Left ventricle myocardium inferior (tissue), 1 donor: ENCODE results near the gene SNX9. TPM values are rescaled to one million over a fixed set of nuclear protein-coding genes. Genes with fewer than 3 reads are reported as not detected.

Source experiments
- DNase-seq: peaks from one replicate; pipeline ENCODE4 v3.0.0-alpha.2; 2020
- H3K27ac ChIP-seq: fragments of 200-600 bp; replicated peaks from 2 replicates; pipeline ENCODE4 v1.8.0; 2021
- H3K27me3 ChIP-seq: fragments of 200-600 bp; 2 replicates; pipeline ENCODE4 v1.8.0; 2021; ENCODE audit warnings: low read depth
- H3K36me3 ChIP-seq: fragments of 200-600 bp; 2 replicates; pipeline ENCODE4 v1.8.0; 2021
- H3K4me1 ChIP-seq: fragments of 200-600 bp; 2 replicates; pipeline ENCODE4 v1.8.0; 2021
- H3K4me3 ChIP-seq: fragments of 200-600 bp; 2 replicates; pipeline ENCODE4 v1.8.0; 2021; ENCODE audit warnings: mild to moderate bottlenecking, moderate library complexity
- H3K9me3 ChIP-seq: fragments of 200-600 bp; replicated peaks from 2 replicates; pipeline ENCODE4 v1.8.0; 2021
- CTCF ChIP-seq: fragments of 200-600 bp; IDR thresholded peaks from 2 replicates; pipeline ENCODE4 v1.8.0; 2021; ENCODE audit warnings: antibody characterized with exemption, mild to moderate bottlenecking, borderline replicate concordance
- intact Hi-C: fragments of 100-400 bp; cut with micrococcal nuclease; formaldehyde crosslinking; loops from one replicate; pipeline ENCODE4 v1.11.0; 2022
- total RNA-seq: library from RNA; stranded (reverse); fragmentation: NEBNext Ultra II Directional; extraction: Animal tissue kit (Norgen Biotek cat#: 25700); gene quantifications from one replicate; pipeline ENCODE4 v1.2.1, GENCODE V29; 2021
- donor health status: DM: no; HTN: yes; CAD: no; lungs with severe emphysema.

SNX9 gene
- total RNA-seq, 1 donor from 2014 or later = 31.9 TPM

- Histone ChIP-seq H3K36me3 (peaks cover 39% of the 10 kb centered on the region), H3K27ac (no peak overlapping the region), H3K4me1 (peaks cover 20% of the 10 kb centered on the region), H3K9me3 (no peaks in the 10 kb centered on the region), H3K27me3 (no peaks in the 10 kb centered on the region), H3K4me3 (no peak overlapping the region)
- DNase-seq = no peak
- no peak for TF ChIP-seq CTCF
- intact Hi-C loops = no loop called here
These were observed 62.8 kb downstream of the SNX9 start for GRCh38 chr6:157885876-157886275.

- intact Hi-C loops = no loop called here
These were observed 64.8 kb downstream of the SNX9 start for GRCh38 chr6:157887892-157888291.

GRCh38 chr6:157891544-157892362 is 68.7 kb downstream of the SNX9 start:
- Histone ChIP-seq H3K4me1 (peaks cover 7% of the 10 kb centered on the region), H3K9me3 (no peaks in the 10 kb centered on the region), H3K27me3 (no peaks in the 10 kb centered on the region), H3K27ac (no peak overlapping the region), H3K36me3 (peaks cover 26% of the 10 kb centered on the region), H3K4me3 (no peak overlapping the region)
- intact Hi-C loops = no loop called here
- no peak for TF ChIP-seq CTCF
- no peak for DNase-seq

More at GRCh38 chr6:157887892-157888291, 64.8 kb downstream of the SNX9 start:
- Histone ChIP-seq H3K36me3 (peaks cover 30% of the 10 kb centered on the region), H3K27me3 (no peaks in the 10 kb centered on the region), H3K9me3 (no peaks in the 10 kb centered on the region), H3K27ac (no peak overlapping the region), H3K4me1 (peaks cover 15% of the 10 kb centered on the region), H3K4me3 (no peak overlapping the region)
- DNase-seq = no peak
- TF ChIP-seq CTCF = no peak

- peaks cover 7% of the 10 kb centered on the region for H3K4me1 ChIP-seq
- H3K4me3 ChIP-seq = no peak overlapping the region
- TF ChIP-seq CTCF = no peak
- H3K9me3 ChIP-seq = no peaks in the 10 kb centered on the region
- H3K27ac ChIP-seq = no peak overlapping the region
- DNase-seq = no peak
- H3K27me3 ChIP-seq = no peaks in the 10 kb centered on the region
- intact Hi-C loops = no loop called here
- peaks cover 26% of the 10 kb centered on the region for H3K36me3 ChIP-seq
These were observed 69.4 kb downstream of the SNX9 start for GRCh38 chr6:157892363-157892877.

- no peaks in the 10 kb centered on the region for H3K9me3 ChIP-seq
- peaks cover 21% of the 10 kb centered on the region for H3K36me3 ChIP-seq
- H3K4me1 ChIP-seq = peaks cover 14% of the 10 kb centered on the region
- TF ChIP-seq CTCF = no peak
- no peaks in the 10 kb centered on the region for H3K27me3 ChIP-seq
- DNase-seq = no peak
- no peak overlapping the region for H3K4me3 ChIP-seq
- H3K27ac ChIP-seq = no peak overlapping the region
- intact Hi-C loops = no loop called here
These were observed 70.2 kb downstream of the SNX9 start for GRCh38 chr6:157893238-157893637.
